ENCODE data around the gene CAMK2B.

Gene CAMK2B

GRCh38 chr7:44282601-44283171, 42.7 kb downstream of the CAMK2B start:
- TF ChIP-seq, protein P1, sequence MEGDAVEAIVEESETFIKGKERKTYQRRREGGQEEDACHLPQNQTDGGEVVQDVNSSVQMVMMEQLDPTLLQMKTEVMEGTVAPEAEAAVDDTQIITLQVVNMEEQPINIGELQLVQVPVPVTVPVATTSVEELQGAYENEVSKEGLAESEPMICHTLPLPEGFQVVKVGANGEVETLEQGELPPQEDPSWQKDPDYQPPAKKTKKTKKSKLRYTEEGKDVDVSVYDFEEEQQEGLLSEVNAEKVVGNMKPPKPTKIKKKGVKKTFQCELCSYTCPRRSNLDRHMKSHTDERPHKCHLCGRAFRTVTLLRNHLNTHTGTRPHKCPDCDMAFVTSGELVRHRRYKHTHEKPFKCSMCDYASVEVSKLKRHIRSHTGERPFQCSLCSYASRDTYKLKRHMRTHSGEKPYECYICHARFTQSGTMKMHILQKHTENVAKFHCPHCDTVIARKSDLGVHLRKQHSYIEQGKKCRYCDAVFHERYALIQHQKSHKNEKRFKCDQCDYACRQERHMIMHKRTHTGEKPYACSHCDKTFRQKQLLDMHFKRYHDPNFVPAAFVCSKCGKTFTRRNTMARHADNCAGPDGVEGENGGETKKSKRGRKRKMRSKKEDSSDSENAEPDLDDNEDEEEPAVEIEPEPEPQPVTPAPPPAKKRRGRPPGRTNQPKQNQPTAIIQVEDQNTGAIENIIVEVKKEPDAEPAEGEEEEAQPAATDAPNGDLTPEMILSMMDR (IDR thresholded peaks at IDR 0.05; ENCODE audit: low read depth, low read length, missing control alignments), result no peak
- Histone ChIP-seq H3K4me3 (ENCODE audit: low read depth, low read length) (no peak overlapping the region), H3K27me3 (replicated peaks) (no peaks in the 10 kb centered on the region), H3K36me3 (replicated peaks) (no peaks in the 10 kb centered on the region), H3K27ac (no peak overlapping the region)
- in situ Hi-C loops (cut with HindIII; ENCODE audit: low pct_ligation_motif_present, low sequenced_read_pairs), result no loop called here
- DNase-seq, result no peak

DNA sequence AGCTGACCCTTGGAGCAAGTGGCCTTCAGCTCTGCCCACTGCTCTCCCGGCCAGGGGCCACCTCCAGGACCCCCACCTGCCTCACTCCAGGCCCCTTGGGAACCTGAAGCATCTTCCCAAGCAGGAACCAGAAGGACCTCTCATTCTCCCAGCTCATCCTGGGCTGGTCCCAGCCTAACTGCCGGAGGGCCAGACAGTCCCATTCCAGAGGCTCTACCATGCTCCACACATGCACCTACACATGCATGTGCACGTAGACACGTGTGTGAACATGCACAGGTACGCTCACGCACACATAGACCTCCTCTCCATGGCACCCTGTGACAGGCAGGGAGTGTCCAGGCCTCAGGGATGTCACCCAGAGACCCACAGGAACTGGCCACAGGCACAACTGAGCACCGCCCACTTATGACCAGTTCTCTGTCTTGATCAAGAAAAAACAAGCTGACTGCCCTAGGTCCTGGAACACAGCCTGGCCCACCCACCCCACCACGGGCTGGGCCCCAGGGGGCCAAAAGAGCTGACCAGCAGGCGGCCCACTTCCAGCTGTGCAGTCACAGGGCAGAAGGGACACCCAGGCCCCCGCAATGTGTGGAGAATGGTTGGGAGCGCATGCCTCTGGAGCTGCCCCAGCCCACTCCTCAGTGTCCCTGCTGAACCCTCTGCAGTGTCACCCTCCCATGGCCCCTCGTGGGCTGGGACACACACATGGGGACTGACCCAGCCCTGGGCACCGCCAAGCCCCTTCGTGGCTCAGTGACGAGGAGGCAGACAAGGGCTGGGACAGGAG, 43.4 kb downstream of the CAMK2B start:
- H3K36me3 ChIP-seq (replicated peaks), result no peaks in the 10 kb centered on the region
- TF ChIP-seq, protein P1 (IDR thresholded peaks at IDR 0.05; ENCODE audit: low read depth, low read length, missing control alignments), result no peak
- no peak overlapping the region for H3K4me3 ChIP-seq (ENCODE audit: low read depth, low read length)
- no peak for DNase-seq
- in situ Hi-C loops (cut with HindIII; ENCODE audit: low pct_ligation_motif_present, low sequenced_read_pairs), result no loop called here
- H3K27me3 ChIP-seq (replicated peaks), result no peaks in the 10 kb centered on the region
- no peak overlapping the region for H3K27ac ChIP-seq

GRCh38 chr7:44280993-44281721, 44.2 kb downstream of the CAMK2B start:
- no peaks in the 10 kb centered on the region for H3K27me3 ChIP-seq (replicated peaks)
- TF ChIP-seq, protein P1 (IDR thresholded peaks at IDR 0.05; ENCODE audit: low read depth, low read length, missing control alignments), result no peak

DNA sequence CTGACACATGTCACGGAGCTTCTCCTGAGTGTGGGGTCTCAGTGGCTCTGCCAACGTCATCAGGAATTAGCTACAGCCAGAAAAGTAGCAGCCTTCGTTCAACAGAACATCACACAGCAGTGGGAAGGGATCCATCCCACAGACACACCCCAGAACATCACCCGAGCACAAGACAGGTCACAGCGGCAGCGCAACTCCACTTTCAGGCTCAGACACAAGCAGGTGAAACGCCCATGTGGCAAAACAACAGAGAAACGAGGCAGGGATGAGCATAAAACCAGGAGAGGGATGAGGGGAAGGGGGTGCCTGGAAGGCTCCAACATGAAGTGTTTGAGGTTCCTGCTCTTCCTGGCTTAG, 44.8 kb downstream of the CAMK2B start:
- no peak for DNase-seq
- H3K27ac ChIP-seq, result no peak overlapping the region
- in situ Hi-C loops (cut with HindIII; ENCODE audit: low pct_ligation_motif_present, low sequenced_read_pairs), result no loop called here
- no peaks in the 10 kb centered on the region for H3K27me3 ChIP-seq (replicated peaks)
- H3K4me3 ChIP-seq (ENCODE audit: low read depth, low read length), result no peak overlapping the region
- no peaks in the 10 kb centered on the region for H3K36me3 ChIP-seq (replicated peaks)
- TF ChIP-seq, protein P1 (IDR thresholded peaks at IDR 0.05; ENCODE audit: low read depth, low read length, missing control alignments), result no peak

More at GRCh38 chr7:44280993-44281721, 44.2 kb downstream of the CAMK2B start:
- Histone ChIP-seq H3K36me3 (replicated peaks) (no peaks in the 10 kb centered on the region), H3K27ac (no peak overlapping the region), H3K4me3 (ENCODE audit: low read depth, low read length) (no peak overlapping the region)
- no peak for DNase-seq
- in situ Hi-C loops (cut with HindIII; ENCODE audit: low pct_ligation_motif_present, low sequenced_read_pairs), result no loop called here

- no peaks in the 10 kb centered on the region for H3K27me3 ChIP-seq (replicated peaks)
- in situ Hi-C loops (cut with HindIII; ENCODE audit: low pct_ligation_motif_present, low sequenced_read_pairs), result no loop called here
- TF ChIP-seq, protein P1 (IDR thresholded peaks at IDR 0.05; ENCODE audit: low read depth, low read length, missing control alignments), result no peak
Observed at GRCh38 chr7:44279731-44280505, 45.5 kb downstream of the CAMK2B start.

More at GRCh38 chr7:44279731-44280505, 45.5 kb downstream of the CAMK2B start:
- H3K36me3 ChIP-seq (replicated peaks), result no peaks in the 10 kb centered on the region
- H3K27ac ChIP-seq, result no peak overlapping the region
- DNase-seq, result no peak
- no peak overlapping the region for H3K4me3 ChIP-seq (ENCODE audit: low read depth, low read length)

Measured in brain microvascular endothelial cell (primary cell).